Stromal cell of bone marrow (primary cell): Measurements from ENCODE around the gene PRKCZ.

ENCODE experiments used
- DNase-seq: peaks from one replicate; pipeline ENCODE4 v3.0.0-alpha.2; 2012; ENCODE audit warnings: low read depth

Gene PRKCZ

GRCh38 chr1:2046174-2046917 is 3.9 kb upstream of the PRKCZ start:
- DNase-seq = no peak

DNA sequence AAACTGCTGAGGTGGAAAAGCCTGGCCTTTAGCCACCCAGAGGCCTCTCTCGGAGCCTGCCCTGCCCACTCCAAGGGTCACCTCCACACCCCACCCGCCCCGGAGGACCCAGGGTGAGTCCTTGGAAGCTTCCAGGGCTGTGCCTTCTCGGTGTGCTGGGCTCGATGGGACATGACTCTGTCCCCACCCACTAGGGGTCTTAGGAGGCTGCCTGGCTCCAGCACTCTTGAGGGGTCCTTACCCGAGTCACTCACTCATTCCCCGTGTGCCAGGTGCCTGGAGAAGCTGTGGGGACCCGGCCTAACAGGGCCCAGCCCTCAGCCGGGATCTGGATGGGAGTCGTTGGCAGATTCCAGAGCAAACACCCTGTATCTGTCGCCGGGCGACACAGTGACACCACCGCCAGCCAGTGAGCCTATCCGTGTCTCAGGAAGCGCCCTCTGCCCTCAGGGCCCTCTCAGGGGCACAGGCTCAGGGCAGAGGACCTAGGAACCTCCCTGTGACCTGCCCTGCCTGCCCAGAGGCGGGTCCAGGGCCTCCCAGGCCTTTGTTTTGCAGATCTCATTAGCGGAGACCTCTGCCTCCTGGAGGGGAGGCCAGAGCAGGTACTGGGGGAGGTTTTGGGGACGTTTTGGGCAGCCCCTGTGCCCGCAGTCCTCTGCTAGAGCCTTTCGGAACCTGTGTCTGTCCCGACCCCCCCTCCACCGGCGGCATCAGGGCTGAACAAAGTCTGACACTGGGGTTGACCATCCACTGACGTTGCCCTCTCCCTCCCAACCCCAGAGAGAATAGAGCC is 3.1 kb upstream of the PRKCZ start:
- DNase-seq = no peak

GRCh38 chr1:2047749-2048729 is 2.2 kb upstream of the PRKCZ start:
- DNase-seq = no peak

DNA sequence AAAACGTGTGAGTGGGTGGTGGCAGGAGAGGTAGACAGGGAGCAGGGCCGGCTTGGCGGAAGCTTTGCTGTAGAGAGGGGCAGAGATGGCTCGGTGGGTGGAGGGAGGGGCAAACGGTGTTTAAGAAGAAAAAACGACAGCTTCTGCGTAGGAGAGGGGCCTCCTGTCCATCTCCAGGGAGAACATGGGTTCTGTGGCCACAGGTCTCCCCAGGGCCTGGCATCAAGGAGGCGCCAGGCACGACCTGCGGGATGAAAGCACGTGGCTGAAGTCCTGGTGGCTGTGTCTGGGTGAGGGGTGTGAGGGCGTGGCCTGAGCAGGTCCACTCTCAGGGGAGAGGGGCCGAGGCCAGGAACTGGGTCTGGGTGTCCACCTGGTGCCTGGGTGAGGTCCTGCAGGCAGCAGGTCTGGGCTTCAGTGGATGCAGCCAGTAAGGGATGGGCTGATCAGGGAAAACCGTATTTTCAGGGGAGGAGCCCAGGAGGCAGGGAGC is 940 bp upstream of the PRKCZ start:
- DNase-seq = no peak

DNA sequence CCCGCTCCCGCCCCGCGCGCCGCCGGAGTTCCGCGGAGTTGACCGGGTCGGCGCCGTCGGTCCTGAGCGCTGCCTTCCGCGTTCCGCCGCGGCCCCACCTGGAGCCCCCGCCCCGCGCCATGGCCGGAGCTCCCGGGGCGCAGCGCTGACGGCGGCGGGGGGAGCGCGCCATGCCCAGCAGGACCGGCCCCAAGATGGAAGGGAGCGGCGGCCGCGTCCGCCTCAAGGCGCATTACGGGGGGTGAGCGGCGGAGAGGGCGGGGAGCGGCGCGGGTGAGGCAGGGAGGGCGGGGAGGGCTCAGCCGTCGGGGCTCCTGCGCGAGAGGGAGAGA is 216 bp downstream of the PRKCZ start:
- DNase-seq = no peak

- DNase-seq = no peak
Measured at GRCh38 chr1:2050793-2051682, 827 bp downstream of the PRKCZ start.

- no peak for DNase-seq
Measured at GRCh38 chr1:2052054-2052679, 2.0 kb downstream of the PRKCZ start.

DNA sequence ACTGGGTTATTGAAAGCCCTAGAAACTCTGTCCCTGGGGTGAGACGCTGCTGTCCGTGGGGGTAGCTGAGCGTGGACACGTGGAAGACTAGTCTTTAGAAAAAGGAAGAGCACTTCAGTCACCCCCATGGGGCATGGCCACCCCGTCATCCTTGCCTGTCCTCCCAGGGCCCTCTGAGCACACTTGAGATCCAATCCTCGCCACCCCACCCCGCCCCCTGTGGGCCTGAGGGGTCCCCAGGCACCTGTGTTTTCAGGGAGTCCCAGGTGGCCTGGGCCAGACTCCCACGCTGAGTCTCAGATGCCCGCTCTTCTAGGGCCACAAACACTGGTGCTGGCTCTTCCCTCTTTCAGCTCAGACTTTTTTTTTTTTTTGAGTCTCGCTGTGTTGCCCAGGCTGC is 2.5 kb downstream of the PRKCZ start:
- no peak for DNase-seq

DNA sequence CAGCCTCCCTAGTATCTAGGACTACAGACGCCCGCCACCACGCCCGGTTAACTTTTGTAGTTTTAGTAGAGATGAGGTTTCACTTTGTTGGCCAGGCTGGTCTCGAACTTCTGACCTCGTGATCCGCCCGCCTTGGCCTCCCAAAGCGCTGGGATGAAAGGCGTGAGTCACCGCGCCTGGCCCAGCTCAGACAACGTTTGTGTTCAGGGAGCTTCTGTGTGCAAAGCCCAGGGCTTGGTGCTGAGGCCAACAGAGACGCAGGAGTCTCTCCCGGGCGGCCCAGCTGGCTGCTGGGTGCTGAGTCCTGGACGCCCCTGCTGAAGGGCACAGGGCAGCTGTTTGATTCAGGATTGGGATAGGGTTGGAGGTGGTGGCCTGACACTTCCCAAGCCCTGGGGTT is 3.0 kb downstream of the PRKCZ start:
- no peak for DNase-seq

DNA sequence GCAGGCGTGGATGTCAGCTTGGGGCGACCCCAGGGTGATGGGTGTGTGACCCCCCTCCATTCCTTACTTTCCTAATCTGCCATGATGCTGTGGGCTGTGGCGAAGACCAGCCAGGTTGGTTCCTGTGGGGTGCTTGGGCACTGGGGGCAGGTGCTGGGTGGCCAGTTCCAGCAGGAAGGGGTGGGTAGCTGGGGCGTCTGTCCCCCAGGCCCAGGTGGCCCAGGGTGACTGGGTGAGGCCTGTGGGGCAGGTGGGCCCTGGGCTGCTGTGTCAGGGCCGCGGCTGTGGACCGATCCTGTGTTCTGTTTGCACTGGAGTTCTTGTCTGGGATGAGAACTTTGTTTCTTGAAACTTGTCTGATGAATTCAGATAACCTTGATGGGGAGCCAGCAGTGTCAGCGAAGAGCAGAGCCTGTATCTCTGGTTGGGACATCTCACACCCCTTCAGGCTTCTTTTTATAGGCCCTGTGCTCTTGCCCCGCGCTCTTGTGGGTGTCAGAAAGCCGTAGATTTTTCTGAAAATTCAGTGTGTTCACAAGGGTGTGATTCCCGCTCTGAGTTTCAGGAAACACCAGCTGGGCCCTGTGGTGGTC is 3.7 kb downstream of the PRKCZ start:
- DNase-seq = no peak

DNA sequence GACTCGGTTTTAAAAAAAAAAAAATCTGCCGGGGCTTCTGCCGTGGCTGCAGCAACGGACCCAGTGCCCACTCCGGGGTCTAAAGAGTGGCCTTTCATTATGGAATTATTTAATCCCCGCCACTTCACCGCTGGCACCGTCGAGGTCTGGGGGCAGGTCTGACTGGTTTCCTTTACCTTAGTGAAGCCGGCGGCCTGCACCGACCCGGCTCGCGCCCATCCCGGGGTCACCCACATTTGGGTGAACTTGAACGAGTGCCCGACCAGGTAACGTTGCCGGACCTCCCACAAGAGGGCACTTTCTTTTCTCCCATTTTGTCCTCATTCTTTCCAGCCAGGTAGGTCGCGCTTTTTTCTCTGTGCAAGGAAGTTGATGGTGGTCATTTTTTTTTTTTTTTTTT is 4.3 kb downstream of the PRKCZ start:
- DNase-seq = no peak

- DNase-seq = no peak
Measured at GRCh38 chr1:2055911-2056575, 5.8 kb downstream of the PRKCZ start.

- no peak for DNase-seq
Measured at GRCh38 chr1:2056955-2057590, 6.9 kb downstream of the PRKCZ start.

GRCh38 chr1:2059290-2059953 is 9.2 kb downstream of the PRKCZ start:
- no peak for DNase-seq

DNA sequence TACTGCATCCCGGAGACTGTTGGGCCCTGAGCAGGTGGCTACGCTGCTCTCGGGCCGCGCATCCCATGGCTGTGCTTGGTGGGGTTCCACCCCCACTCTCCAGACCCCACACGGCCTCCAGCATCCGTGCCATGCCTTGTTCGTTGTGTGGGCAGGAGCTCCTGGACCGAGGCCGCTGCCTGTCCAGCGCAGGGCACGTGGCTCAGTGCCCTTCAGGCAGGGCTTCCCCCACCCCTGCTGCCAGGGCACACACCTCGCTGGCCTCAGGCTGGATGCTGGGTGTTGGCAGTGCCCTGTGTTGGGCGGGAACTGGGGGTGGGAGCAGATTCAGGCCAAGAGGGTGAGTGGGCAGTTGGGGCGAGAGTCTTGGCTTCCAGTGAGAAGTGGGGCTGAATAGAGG is 9.9 kb downstream of the PRKCZ start:
- no peak for DNase-seq

DNA sequence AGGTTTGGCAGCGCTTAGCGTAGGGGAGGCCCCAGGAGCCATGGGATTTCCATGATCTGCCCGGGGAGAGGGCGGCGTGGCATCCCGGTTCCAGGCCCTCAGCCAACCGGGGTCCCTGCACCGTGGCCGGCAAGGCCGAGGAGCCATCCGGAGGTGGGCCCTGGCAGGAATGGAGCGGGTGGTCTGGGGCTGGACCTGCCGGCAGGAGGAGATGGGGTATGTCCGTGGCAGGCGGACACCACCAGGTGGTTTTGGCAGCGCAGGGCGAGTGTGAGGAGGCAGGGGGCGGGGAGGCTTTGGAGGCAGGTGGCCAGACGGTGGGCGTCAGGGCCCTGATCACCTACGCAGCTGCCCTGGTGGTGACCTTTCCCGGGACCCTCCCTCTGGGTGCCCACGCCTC is 10.3 kb downstream of the PRKCZ start:
- no peak for DNase-seq

GRCh38 chr1:2061065-2061778 is 11.0 kb downstream of the PRKCZ start:
- no peak for DNase-seq

DNA sequence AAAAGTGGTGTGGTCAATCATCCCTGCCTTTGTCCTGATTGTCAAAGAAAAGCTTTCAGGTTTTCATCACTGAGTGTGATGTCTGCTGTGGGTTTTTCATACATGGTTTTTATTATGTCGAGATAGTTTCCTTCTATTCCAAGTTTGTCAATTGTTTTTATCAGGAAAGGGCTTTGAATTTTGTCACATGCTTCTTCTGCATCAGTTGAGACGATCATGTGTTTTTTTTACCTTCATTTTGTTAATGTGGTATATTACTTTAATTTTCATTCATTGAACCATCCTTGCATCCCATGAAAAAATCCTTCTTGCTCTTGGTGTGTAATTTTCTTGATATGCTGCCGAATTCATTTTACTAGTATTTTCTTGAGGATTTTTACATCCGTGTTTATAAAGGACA is 15.5 kb downstream of the PRKCZ start:
- DNase-seq = no peak
